Liver (tissue), 9 donors: ENCODE results near the gene ANKRD6. TPM values are rescaled to one million over a fixed set of nuclear protein-coding genes. Genes with fewer than 3 reads are reported as not detected.

Source experiments
- DNase-seq: peaks from one replicate; pipeline ENCODE4 v3.0.0-alpha.2; 2017; ENCODE audit warnings: low spot score
- H3K27ac ChIP-seq, 2 donors: one replicate each; pipeline ENCODE4 v1.7.0; 2013; ENCODE audit warnings: inconsistent platforms in 2 of 2, low read length in 2 of 2, control low read depth in 1 of 2, low read depth in 1 of 2, mild to moderate bottlenecking in 1 of 2
- H3K27me3 ChIP-seq, 4 donors: one replicate each; pipeline versions ENCODE4 v1.6.1 to v1.7.0; 2013; ENCODE audit warnings: low read length in 3 of 4, inconsistent platforms in 1 of 4, mild to moderate bottlenecking in 1 of 4, moderate library complexity in 1 of 4; ENCODE audit not compliant: control insufficient read depth in 4 of 4, insufficient read depth in 4 of 4
- H3K36me3 ChIP-seq, 4 donors: one replicate each; pipeline versions ENCODE4 v1.6.1 to v1.7.0; 2013; ENCODE audit warnings: low read length in 3 of 4, mild to moderate bottlenecking in 3 of 4, low read depth in 1 of 4, moderate library complexity in 1 of 4; ENCODE audit not compliant: control insufficient read depth in 4 of 4, insufficient read depth in 3 of 4
- H3K4me1 ChIP-seq, 4 donors: one replicate each; pipeline versions ENCODE4 v1.6.1 to v1.7.0; 2013; ENCODE audit warnings: low read length in 3 of 4, mild to moderate bottlenecking in 3 of 4, moderate library complexity in 1 of 4; ENCODE audit not compliant: control insufficient read depth in 4 of 4, insufficient read depth in 4 of 4
- H3K4me3 ChIP-seq, 3 donors: one replicate each; pipeline versions ENCODE4 v1.6.1 to v1.7.0; 2013; ENCODE audit warnings: low read length in 3 of 3, control low read depth in 1 of 3, low read depth in 1 of 3, mild to moderate bottlenecking in 1 of 3
- H3K9ac ChIP-seq, 2 donors: one replicate each; pipeline ENCODE4 v1.7.0; 2013; ENCODE audit warnings: low read length in 2 of 2, mild to moderate bottlenecking in 2 of 2, moderate library complexity in 2 of 2, control low read depth in 1 of 2, low read depth in 1 of 2
- H3K9me3 ChIP-seq, 4 donors: one replicate each; pipeline versions ENCODE4 v1.6.1 to v1.7.0; 2013; ENCODE audit warnings: low read length in 3 of 4; ENCODE audit not compliant: control insufficient read depth in 4 of 4
- ATF3 ChIP-seq: IDR thresholded peaks from 2 replicates; pipeline ENCODE4 v1.6.1; 2016; ENCODE audit warnings: antibody characterized with exemption
- CTCF ChIP-seq: fragments of 150-350 bp; IDR thresholded peaks from 2 replicates; pipeline ENCODE4 v1.5.1; 2017; ENCODE audit warnings: improper control_type of control experiment, low read depth, low read length; ENCODE audit not compliant: missing input control
- EGR1 ChIP-seq, 2 donors: IDR thresholded peaks; 2 replicates each; pipeline ENCODE4 v1.6.1; 2016 to 2018; ENCODE audit warnings: antibody characterized with exemption in 2 of 2, low read depth in 2 of 2
- FOXA1 ChIP-seq: IDR thresholded peaks from 2 replicates; pipeline ENCODE4 v1.6.1; 2016; ENCODE audit warnings: antibody characterized with exemption
- FOXA2 ChIP-seq: IDR thresholded peaks from 2 replicates; pipeline ENCODE4 v1.6.1; 2016; ENCODE audit warnings: antibody characterized with exemption
- GABPA ChIP-seq, 2 donors: IDR thresholded peaks in 1 of 2; conservative IDR thresholded peaks in 1 of 2; 2 replicates each; pipeline ENCODE4 v1.6.1; 2016; ENCODE audit warnings: antibody characterized with exemption in 2 of 2, mild to moderate bottlenecking in 1 of 2, moderate library complexity in 1 of 2
- HNF4A ChIP-seq, 2 donors: conservative IDR thresholded peaks; 2 replicates each; pipeline ENCODE4 v1.6.1; 2016; ENCODE audit warnings: antibody characterized with exemption in 2 of 2, mild to moderate bottlenecking in 2 of 2
- HNF4G ChIP-seq: IDR thresholded peaks from 2 replicates; pipeline ENCODE4 v1.6.1; 2016; ENCODE audit warnings: antibody characterized with exemption
- JUND ChIP-seq, 2 donors: IDR thresholded peaks; 2 replicates each; pipeline ENCODE4 v1.6.1; 2016; ENCODE audit warnings: antibody characterized with exemption in 2 of 2
- MAX ChIP-seq: IDR thresholded peaks from 2 replicates; pipeline ENCODE4 v1.6.1; 2016; ENCODE audit warnings: antibody characterized with exemption
- NR2F2 ChIP-seq: IDR thresholded peaks from 2 replicates; pipeline ENCODE4 v1.6.1; 2016; ENCODE audit warnings: antibody characterized with exemption
- RAD21 ChIP-seq, 2 donors: IDR thresholded peaks; 2 replicates each; pipeline ENCODE4 v1.6.1; 2016; ENCODE audit warnings: antibody characterized with exemption in 2 of 2, mild to moderate bottlenecking in 2 of 2
- REST ChIP-seq: IDR thresholded peaks from 2 replicates; pipeline ENCODE4 v1.6.1; 2016; ENCODE audit warnings: antibody characterized with exemption, mild to moderate bottlenecking
- RXRA ChIP-seq, 2 donors: IDR thresholded peaks; 2 replicates each; pipeline ENCODE4 v1.6.1; 2017 to 2018; ENCODE audit warnings: antibody characterized with exemption in 2 of 2, mild to moderate bottlenecking in 1 of 2
- SP1 ChIP-seq: IDR thresholded peaks from 2 replicates; pipeline ENCODE4 v1.6.1; 2018; ENCODE audit warnings: antibody characterized with exemption, mild to moderate bottlenecking
- TAF1 ChIP-seq: conservative IDR thresholded peaks from 2 replicates; pipeline ENCODE4 v1.6.1; 2016; ENCODE audit warnings: antibody characterized with exemption, mild to moderate bottlenecking
- YY1 ChIP-seq: IDR thresholded peaks from 2 replicates; pipeline ENCODE4 v1.6.1; 2016; ENCODE audit warnings: antibody characterized with exemption, mild to moderate bottlenecking
- ZBTB33 ChIP-seq: IDR thresholded peaks from 2 replicates; pipeline ENCODE4 v1.6.1; 2016; ENCODE audit warnings: antibody characterized with exemption
- WGBS: extraction: QIAGEN DNeasy Blood & Tissue Kit; methylation state at CpG from one replicate; pipeline ENCODE4 v1.1.7; 2013; 5-methylcytosine and 5-hydroxymethylcytosine counted together
- polyA plus RNA-seq, 2 donors: library from polyadenylated mRNA; stranded (reverse) in 1 of 2; unstranded in 1 of 2; fragments of 200-250 nt in 1 of 2; fragments of >200 nt in 1 of 2; fragmentation: Nextera tagmentation in 1 of 2; extraction: Ambion mirVana in 1 of 2; gene quantifications; one replicate each; pipeline versions ENCODE4 v1.2.1 to v1.2.3, GENCODE V29; 2013 to 2015
- total RNA-seq, 2 donors: library from RNA; depleted of rRNA; stranded (reverse); fragments of >200 nt; gene quantifications; one replicate each; pipeline ENCODE4 v1.2.3, GENCODE V29; 2014
- donor health status: healthy.
- donor health status: healthy.
- donor health status: healthy.
- donor health status: healthy.
- donor health status: healthy.

The ANKRD6 gene
- total and polyA plus RNA-seq, 4 donors: 2.9 to 9.2 (median 3.8) TPM

GRCh38 chr6:89471287-89471867 is 38.4 kb downstream of the ANKRD6 start:
- no peaks in the 10 kb centered on the region for H3K9me3 ChIP-seq
- H3K9ac ChIP-seq: no peak overlapping the region
- DNase-seq: no peak
- no peak overlapping the region for H3K4me3 ChIP-seq
- no peak overlapping the region for H3K27ac ChIP-seq
- no peaks in the 10 kb centered on the region for H3K36me3 ChIP-seq
- TF ChIP-seq TAF1: no peak
- no peak for TF ChIP-seq RXRA (IDR thresholded peaks at IDR 0.05)
- no peak for TF ChIP-seq FOXA1
- H3K4me1 ChIP-seq: peaks cover 0 to 8% (median 5%) of the 10 kb centered on the region in 4 donors
- WGBS: 82% methylated on average over 4 of the region's 4 CpGs
- no peaks in the 10 kb centered on the region for H3K27me3 ChIP-seq

- H3K36me3 ChIP-seq: no peaks in the 10 kb centered on the region
- TF ChIP-seq FOXA1 (no peak), NR2F2 (no peak)
- H3K4me3 ChIP-seq: no peak overlapping the region
- 72% methylated on average over 2 of the region's 2 CpGs for WGBS
- no peaks in the 10 kb centered on the region for H3K27me3 ChIP-seq
- no peaks in the 10 kb centered on the region for H3K9me3 ChIP-seq
- peaks cover 0 to 8% (median 5%) of the 10 kb centered on the region in 4 donors for H3K4me1 ChIP-seq
- H3K9ac ChIP-seq: no peak overlapping the region
- no peak for DNase-seq
- H3K27ac ChIP-seq: peak overlapping the region; percentile 46 to 52
Observed at GRCh38 chr6:89475101-89475500, 42.1 kb downstream of the ANKRD6 start.

GRCh38 chr6:89475634-89476033 is 42.7 kb downstream of the ANKRD6 start:
- Histone ChIP-seq H3K9me3 (no peaks in the 10 kb centered on the region), H3K9ac (no peak overlapping the region), H3K36me3 (no peaks in the 10 kb centered on the region), H3K4me3 (peak overlapping the region in 1 of 3 donors; percentile 9), H3K27me3 (no peaks in the 10 kb centered on the region), H3K27ac (peak overlapping the region; percentile 46 to 52), H3K4me1 (peaks cover 0 to 8% (median 5%) of the 10 kb centered on the region in 4 donors)
- no peak for DNase-seq
- TF ChIP-seq REST (peak; percentile 68), EGR1 (IDR thresholded peaks at IDR 0.05; ENCODE audit: low read depth in 2 of 2) (no peak), GABPA (IDR thresholded peaks at IDR 0.05 in 1 of 2, conservative IDR thresholded peaks at IDR 0.05 in 1 of 2) (no peak), HNF4A (conservative IDR thresholded peaks at IDR 0.05) (peak; percentile 58 to 67), FOXA2 (peak; percentile 59), FOXA1 (peak; percentile 32), NR2F2 (no peak), ZBTB33 (peak; percentile 73), MAX (peak; percentile 78), CTCF (no peak), RXRA (IDR thresholded peaks at IDR 0.05) (peak; percentile 50 to 71), HNF4G (no peak), ATF3 (no peak), JUND (IDR thresholded peaks at IDR 0.05) (no peak), RAD21 (IDR thresholded peaks at IDR 0.05) (peak; percentile 29 to 30), SP1 (peak; percentile 70), TAF1 (no peak), YY1 (peak; percentile 88)
